ENCODE measurements around the gene NUDT2. TPM values are rescaled to one million over a fixed set of nuclear protein-coding genes. Genes with fewer than 3 reads are reported as not detected.

The NUDT2 gene
- total RNA-seq, 1 donor from 2014 or later = 16.8 TPM

DNA sequence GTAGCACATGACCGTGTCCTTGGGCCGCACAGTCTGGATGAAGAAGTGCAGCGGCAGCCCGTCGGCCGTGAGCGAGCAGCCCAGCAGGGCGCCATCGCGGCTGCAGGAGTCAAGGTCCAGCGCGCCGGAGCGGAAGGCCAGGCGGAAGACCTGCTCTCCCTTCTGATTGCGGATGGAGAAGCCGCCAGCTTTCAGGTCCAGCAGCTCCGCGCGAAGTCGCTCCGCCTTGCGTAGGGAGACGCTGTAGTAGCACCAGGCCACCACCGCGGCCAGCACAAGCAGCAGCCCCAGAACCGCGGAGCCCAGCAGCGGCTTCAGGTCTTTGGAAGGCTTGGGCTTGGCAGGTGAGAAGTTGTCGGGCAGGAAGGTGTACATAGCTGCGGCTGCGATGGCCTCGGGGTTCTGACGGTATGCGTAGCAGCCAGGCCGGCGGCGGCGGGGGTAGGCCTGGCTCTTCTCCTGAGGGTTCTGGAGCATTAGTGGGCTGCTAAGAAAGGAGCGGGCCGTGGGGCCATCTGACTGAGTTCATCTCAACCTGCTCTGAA is 43.2 kb downstream of the NUDT2 start:
- TF ChIP-seq, protein P1, sequence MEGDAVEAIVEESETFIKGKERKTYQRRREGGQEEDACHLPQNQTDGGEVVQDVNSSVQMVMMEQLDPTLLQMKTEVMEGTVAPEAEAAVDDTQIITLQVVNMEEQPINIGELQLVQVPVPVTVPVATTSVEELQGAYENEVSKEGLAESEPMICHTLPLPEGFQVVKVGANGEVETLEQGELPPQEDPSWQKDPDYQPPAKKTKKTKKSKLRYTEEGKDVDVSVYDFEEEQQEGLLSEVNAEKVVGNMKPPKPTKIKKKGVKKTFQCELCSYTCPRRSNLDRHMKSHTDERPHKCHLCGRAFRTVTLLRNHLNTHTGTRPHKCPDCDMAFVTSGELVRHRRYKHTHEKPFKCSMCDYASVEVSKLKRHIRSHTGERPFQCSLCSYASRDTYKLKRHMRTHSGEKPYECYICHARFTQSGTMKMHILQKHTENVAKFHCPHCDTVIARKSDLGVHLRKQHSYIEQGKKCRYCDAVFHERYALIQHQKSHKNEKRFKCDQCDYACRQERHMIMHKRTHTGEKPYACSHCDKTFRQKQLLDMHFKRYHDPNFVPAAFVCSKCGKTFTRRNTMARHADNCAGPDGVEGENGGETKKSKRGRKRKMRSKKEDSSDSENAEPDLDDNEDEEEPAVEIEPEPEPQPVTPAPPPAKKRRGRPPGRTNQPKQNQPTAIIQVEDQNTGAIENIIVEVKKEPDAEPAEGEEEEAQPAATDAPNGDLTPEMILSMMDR (IDR thresholded peaks at IDR 0.05; ENCODE audit: unreplicated experiment) = no peak
- H3K36me3 Mint-ChIP-seq (ENCODE audit: low read depth, unreplicated experiment) = peaks cover 59% of the 10 kb centered on the region
- H3K9me3 Mint-ChIP-seq (ENCODE audit: unreplicated experiment) = peaks cover 6% of the 10 kb centered on the region
- DNase-seq (ENCODE audit: low spot score) = no peak
- peaks cover 33% of the 10 kb centered on the region for H3K4me1 Mint-ChIP-seq (ENCODE audit: unreplicated experiment)
- H3K27ac Mint-ChIP-seq (ENCODE audit: unreplicated experiment) = no peak overlapping the region
- H3K27me3 Mint-ChIP-seq (ENCODE audit: unreplicated experiment) = peaks cover 20% of the 10 kb centered on the region
- H3K4me3 Mint-ChIP-seq (ENCODE audit: unreplicated experiment) = no peak overlapping the region

DNA sequence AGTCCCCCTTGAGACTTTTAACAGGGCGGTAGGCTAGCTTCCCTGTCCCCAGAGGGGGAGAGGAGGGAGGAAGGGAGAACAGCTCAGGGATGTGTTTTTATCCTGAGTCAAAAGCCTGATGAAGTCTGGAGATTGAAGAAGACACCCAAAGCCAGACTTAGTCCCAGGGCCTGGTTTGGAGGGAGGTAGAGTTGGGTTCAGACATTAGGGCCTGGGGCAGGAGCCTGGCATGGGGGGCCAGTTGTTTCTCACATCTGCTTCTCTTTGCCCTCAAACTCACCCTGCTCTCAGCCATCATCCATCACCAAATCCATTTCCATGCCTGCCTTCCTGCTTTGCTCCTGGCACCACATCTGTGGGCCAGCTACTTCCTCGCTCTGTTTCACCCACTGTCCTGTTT is 44.4 kb downstream of the NUDT2 start:
- DNase-seq (ENCODE audit: low spot score) = no peak
- H3K27ac Mint-ChIP-seq (ENCODE audit: unreplicated experiment) = peak overlapping the region; percentile 52
- peaks cover 3% of the 10 kb centered on the region for H3K9me3 Mint-ChIP-seq (ENCODE audit: unreplicated experiment)
- TF ChIP-seq, protein P1 (IDR thresholded peaks at IDR 0.05; ENCODE audit: unreplicated experiment) = no peak
- peaks cover 47% of the 10 kb centered on the region for H3K36me3 Mint-ChIP-seq (ENCODE audit: low read depth, unreplicated experiment)
- peaks cover 33% of the 10 kb centered on the region for H3K4me1 Mint-ChIP-seq (ENCODE audit: unreplicated experiment)
- H3K27me3 Mint-ChIP-seq (ENCODE audit: unreplicated experiment) = peaks cover 26% of the 10 kb centered on the region
- H3K4me3 Mint-ChIP-seq (ENCODE audit: unreplicated experiment) = peak overlapping the region; percentile 61

DNA sequence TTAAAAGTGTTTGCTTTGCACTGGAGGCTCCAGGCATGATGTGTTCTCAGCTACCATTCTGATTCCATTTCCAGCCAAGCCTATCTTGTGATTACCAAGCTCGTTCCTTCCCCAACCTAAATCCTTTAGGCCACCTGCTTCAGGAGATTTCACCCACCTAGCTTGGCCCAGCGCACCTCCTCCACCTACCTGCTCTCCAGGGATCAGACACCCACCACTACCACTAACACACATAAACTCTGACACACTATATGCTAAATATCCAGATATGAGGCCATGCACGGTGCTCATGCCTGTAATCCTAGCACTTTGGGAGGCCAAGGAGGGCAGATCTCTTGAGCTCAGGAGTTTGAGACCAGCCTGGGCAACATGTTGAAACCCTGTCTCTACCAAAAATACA is 45.0 kb downstream of the NUDT2 start:
- TF ChIP-seq, protein P1 (IDR thresholded peaks at IDR 0.05; ENCODE audit: unreplicated experiment) = no peak
- Mint-ChIP-seq H3K36me3 (ENCODE audit: low read depth, unreplicated experiment) (peaks cover 41% of the 10 kb centered on the region), H3K4me1 (ENCODE audit: unreplicated experiment) (peaks cover 33% of the 10 kb centered on the region), H3K4me3 (ENCODE audit: unreplicated experiment) (peak overlapping the region; percentile 61), H3K27ac (ENCODE audit: unreplicated experiment) (peak overlapping the region; percentile 52), H3K9me3 (ENCODE audit: unreplicated experiment) (no peaks in the 10 kb centered on the region), H3K27me3 (ENCODE audit: unreplicated experiment) (peaks cover 26% of the 10 kb centered on the region)
- DNase-seq (ENCODE audit: low spot score) = no peak

DNA sequence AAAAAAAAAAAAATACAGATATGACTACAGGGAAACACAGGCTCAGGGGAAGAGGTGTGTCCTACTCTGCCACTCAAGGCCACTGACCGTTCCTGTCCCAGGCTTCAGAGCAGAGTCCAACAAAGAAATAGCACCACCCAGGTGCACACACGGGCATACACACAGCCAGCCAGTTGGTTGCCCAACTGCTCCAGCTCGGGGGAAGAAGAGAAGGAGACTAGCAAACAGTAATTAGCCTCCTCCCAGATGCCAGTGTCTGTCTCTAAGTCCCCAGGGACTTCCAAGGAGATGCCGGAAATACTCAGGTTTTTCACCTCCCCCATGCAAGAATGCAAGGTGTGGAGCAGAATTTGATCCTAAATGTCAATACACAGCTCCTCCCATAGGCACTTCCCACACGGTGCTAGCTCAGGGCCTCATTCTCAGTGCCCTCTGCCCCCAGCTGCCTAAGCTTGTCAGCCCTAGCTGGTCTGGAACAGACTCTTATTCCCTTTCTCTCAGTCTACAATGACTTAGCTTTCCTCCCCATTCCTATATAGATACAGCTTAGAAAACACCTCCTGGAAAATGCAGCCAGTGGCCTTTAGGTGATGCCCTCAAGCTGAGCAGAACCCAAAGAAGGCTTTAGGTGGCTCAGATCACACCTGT is 45.7 kb downstream of the NUDT2 start:
- Mint-ChIP-seq H3K4me1 (ENCODE audit: unreplicated experiment) (peaks cover 30% of the 10 kb centered on the region), H3K27me3 (ENCODE audit: unreplicated experiment) (peaks cover 25% of the 10 kb centered on the region), H3K4me3 (ENCODE audit: unreplicated experiment) (peak overlapping the region; percentile 97), H3K9me3 (ENCODE audit: unreplicated experiment) (no peaks in the 10 kb centered on the region), H3K36me3 (ENCODE audit: low read depth, unreplicated experiment) (peaks cover 34% of the 10 kb centered on the region), H3K27ac (ENCODE audit: unreplicated experiment) (peak overlapping the region; percentile 90)
- DNase-seq (ENCODE audit: low spot score) = no peak
- TF ChIP-seq, protein P1 (IDR thresholded peaks at IDR 0.05; ENCODE audit: unreplicated experiment) = no peak

DNA sequence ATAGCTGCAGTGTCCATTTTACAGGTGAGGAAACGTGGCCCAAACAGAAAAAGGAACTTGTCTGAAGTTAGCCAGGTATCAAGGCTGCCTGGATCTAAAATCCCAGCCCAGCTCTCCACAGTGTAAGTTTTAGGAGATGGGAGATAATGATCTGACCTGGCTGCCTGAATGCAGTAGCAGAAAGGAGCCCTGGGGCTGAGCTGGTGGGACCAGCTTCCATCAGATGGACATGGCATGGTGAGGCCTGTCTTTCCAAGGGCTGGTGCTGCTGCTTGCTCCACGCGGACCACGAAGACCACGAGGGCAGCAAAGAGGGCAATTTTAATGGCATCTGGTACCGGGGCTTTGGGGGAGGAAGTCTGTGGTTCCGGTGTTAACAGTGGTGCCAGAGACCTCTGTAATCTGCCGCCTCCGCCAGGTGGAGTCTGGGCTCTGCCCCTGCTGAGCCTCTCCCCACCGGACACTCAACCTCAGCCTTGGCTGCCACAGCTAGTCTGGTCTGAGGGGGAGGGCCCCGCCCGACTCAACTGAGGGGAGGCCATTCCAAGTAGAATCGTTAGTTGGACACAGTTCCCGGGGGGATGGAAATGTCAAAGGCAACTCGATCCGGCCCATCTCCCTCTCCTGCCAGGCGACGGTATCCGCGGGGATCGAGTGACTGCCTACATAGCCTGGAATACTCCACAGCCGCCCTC is 46.7 kb downstream of the NUDT2 start:
- H3K27me3 Mint-ChIP-seq (ENCODE audit: unreplicated experiment) = peaks cover 29% of the 10 kb centered on the region
- H3K4me1 Mint-ChIP-seq (ENCODE audit: unreplicated experiment) = peaks cover 29% of the 10 kb centered on the region
- peak overlapping the region; percentile 90 for H3K27ac Mint-ChIP-seq (ENCODE audit: unreplicated experiment)
- H3K4me3 Mint-ChIP-seq (ENCODE audit: unreplicated experiment) = peak overlapping the region; percentile 97
- no peaks in the 10 kb centered on the region for H3K9me3 Mint-ChIP-seq (ENCODE audit: unreplicated experiment)
- peak; percentile 54 for DNase-seq (ENCODE audit: low spot score)
- H3K36me3 Mint-ChIP-seq (ENCODE audit: low read depth, unreplicated experiment) = peaks cover 24% of the 10 kb centered on the region
- TF ChIP-seq, protein P1 (IDR thresholded peaks at IDR 0.05; ENCODE audit: unreplicated experiment) = no peak

Measured in endothelial cell (in vitro differentiated cells).